GM18861 (cell line): ENCODE data around the gene ITIH5.

ENCODE experiments used
- ATAC-seq: cut with Tn5 transposase; IDR thresholded peaks from one replicate; pipeline ENCODE4 v1.9.1; 2021; ENCODE audit not compliant: unreplicated experiment

Gene ITIH5

DNA sequence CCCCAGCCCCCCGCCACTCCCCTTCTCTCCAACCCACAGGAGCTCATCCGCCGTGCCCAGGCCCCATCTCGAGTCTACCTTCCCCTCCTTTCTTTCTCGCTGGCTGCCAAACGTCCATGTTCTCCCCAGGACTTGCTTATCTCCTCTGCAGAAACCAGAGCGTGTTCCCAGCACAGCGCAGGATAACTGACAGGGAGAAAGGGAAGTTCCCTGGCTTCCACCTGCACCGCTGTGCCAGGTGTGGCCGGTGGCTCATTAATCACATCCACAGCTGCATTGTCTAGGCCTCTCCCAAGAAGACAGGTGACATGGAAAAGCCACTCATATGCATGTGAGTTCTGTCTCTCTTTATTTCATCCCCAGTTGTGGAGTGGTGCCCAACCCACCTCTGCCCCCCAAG lies 113.2 kb downstream of the ITIH5 start:
- no peak for ATAC-seq

DNA sequence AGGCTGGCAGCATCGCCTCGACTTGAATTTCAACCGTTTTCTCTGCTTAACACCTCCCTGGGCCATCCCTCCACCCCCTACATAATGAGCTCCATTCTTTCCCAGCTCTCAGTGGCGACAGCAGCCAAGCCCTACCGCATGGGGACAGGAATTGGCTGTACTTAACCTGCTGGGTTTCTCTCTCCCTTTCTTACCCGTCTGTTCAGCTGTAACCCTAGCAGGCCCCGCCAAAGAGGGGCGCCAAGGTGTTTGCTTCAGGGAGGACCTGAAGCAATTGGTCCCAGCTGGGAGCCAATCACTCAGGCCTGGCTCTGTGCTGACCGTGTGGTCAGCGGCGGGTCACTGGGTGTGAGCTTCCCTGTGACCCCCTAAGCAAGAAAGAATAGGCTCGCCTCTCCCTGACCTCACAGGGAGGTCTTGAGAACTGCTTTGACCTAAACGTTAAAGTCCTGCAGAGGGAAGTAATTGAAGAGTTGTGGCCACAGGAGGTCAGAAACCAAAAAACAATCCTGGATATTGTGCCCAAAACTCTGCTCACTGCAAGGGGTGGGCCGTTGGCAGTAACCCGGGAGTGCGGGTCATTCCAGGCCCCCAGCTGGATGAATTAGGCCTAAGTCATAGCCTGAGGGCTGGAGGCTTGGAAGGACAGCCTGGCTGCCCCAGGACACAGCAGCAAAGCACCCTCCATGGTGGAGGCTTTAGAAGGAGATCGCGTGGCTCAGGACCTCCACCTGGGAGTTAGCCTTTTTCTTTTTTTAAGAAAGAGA lies 114.6 kb downstream of the ITIH5 start:
- no peak for ATAC-seq

DNA sequence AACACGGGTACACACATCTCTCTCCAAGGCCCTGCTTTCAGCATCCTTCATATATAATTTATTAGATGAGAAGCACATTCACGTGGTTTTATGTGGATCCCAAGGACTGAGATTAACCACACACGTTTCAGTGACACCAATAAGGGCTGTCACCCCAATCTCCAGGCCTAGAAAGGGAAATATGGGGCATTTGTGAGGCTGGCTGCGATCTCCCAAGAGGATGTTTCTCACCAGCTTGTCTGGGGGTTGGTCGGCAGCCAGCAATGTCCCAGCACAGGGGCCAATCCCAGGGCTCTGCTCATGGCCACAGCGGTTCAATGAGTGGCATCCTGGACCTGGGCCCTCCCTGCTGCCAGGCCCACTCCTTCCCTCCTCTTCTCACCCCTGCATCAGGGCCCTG lies 115.5 kb downstream of the ITIH5 start:
- no peak for ATAC-seq

DNA sequence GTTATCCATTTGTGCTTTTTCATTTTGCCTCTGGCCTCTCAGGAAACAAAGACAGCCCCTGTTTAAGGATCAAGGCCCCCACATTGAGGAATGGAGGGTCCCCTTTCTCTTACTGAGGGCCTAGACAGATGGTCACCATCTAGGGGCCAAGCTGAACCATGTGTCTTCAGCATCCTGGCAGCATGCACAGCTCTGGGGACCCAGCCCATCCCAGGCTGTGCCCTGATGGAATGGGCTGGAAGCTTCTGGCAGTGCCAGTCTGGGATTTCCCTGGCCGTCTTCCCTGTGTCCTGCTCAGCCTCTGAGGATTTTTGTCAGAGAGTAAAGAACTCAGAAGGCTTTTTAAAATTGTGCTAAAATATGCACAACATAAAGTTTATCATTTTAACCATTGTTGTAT lies 116.8 kb downstream of the ITIH5 start:
- no peak for ATAC-seq

DNA sequence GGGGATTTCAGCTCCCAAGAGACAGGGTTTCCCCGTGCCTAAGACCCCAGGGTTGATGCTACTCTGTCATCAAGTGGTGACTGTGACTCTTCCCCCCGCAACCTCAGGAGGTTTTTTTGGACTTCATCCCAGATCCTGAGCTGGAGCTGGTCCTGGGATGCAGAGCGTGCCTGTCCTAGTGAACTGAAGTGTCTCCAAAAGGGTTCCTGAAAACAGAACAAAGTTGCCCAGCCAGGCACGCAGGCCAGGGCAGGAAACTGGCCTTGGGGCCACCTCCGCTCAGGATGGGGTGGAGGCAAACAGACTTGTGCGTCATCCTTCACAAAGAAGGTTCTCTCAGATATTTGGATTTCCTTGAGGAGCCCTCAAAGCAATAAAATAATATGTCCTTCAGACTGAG lies 118.9 kb downstream of the ITIH5 start:
- no peak for ATAC-seq

DNA sequence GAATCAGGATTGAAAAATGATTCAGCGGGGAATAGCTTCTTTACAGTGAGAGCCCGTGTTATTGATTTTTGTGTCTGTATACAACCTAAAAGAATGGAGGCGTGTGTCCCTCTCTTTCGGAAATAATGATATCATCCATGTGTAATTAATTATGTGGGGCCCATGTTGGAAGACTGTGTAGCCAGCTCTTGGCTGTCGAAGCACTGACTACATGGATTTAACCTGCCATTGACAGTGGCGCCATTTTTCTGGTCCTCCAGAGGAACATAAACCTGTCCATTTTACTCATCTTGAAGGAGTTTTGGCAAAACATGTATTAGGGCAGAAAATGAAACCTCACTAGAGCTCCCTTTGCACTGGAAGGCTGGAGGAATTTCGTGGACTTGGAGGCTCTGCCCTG lies 119.6 kb downstream of the ITIH5 start:
- ATAC-seq, result no peak

DNA sequence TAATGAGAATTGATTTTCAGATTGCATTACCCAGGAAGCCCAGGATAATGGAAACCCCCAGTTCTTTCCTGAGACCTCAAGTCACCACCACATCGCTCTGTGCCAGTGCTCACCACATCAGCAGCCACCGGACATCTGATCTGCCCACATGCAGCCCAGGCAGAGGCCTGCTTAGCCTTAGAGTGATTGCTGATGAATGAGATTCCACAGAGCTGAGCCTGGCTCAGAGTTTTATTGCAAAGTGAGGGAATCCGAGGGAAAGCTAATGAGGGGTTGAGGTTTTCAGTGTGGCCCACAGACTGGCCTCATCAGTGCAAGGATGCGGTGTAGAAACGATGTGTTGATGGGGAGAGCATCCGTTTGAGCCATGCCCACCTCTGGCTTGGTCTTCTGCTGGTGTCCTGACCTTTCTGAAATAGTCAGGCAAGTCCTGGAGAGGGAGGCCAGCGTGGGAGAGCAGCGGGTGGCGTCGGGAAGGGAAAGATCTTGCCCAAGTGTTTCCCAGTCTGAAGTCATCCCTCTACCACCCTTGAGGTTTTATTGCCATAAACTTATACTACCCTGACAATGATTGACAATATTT lies 120.3 kb downstream of the ITIH5 start:
- no peak for ATAC-seq

DNA sequence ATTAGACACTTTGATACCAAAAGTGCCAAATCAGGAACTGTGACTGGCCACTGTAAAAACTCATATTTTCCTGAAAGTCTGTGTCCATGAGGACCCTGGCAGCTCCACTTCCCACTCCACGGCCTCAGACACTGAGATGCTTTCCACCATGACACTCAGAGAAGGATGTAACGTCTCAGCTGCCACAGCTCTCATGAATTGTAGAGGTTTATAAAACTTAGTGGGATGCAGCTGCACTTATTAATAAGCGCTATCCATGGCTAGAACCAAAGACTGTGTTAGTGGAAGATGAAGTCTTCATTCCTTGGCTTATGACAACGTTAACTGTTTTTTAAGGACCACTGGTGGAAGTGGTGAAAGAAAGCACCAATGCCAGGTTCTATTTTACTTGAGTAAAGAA lies 121.0 kb downstream of the ITIH5 start:
- ATAC-seq, result no peak

DNA sequence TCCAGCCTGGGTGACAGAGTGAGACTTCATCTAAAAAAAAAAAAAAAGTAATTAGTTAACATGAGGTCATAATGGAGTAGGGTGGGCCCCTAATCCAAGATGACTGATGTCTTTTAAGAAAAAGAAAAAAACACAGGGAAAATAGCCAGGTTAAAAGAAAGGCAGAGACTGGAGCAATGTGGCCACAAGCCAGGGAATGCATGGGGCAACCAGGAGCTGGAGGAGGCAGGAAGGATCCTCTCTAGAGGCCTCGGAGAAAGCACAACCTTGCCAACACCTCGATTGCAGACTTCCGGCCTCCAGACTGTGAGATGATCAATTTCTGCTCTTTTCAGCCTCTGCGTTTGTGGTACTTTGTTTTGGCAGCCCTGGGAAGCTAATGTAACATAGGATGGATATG lies 121.5 kb downstream of the ITIH5 start:
- ATAC-seq, result no peak

DNA sequence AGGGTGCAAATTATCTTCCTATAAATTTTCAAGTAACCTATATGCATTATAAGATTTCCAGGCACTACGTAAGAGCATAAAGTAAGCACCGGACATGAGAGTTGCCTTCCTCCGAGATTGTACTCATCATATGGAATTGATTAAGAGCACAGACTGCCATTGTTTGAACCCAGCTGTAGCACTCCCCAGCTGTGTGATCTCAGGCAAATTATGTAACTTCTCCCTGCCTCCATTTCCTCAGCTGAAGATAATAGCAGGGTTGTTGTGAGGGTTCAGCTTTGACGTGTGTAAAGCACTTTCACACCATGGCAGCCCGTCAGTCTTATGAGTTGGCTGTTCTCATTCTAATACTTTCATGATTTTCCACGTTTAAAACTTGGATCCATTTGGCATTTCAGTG lies 122.6 kb downstream of the ITIH5 start:
- ATAC-seq, result no peak

DNA sequence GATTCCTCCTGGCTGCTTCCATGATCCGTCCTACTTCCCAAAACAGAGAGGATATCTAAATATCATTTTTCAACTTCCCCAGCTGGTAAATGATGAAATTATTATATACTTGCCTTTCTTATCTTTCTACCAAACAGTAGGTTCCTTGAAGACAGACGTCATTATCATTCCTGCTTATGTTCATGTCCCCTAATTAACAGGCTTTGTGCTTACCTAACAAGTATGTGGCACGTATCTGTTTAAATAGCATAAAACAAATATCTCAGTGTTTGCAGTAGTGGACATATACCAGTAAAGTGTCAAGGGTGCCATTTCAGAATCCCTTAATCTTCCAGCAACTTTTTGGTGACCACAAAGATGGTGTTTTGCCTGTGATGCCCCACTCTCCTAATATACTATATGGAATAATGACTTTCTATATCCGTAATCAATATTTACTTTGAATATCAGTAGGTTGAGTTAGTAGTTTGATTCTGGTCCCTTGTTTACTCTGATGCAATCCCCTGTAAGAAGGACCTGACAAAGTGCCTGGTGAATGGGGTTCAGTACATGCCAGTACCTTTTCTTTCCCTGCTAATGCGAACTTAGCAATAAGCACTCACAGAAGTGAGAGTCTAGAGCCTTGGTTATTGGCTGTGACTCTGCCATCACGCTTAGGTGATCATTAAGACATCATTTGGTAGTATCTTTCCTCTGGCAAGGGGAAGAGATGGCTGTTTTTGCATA lies 124.4 kb downstream of the ITIH5 start:
- ATAC-seq, result no peak

DNA sequence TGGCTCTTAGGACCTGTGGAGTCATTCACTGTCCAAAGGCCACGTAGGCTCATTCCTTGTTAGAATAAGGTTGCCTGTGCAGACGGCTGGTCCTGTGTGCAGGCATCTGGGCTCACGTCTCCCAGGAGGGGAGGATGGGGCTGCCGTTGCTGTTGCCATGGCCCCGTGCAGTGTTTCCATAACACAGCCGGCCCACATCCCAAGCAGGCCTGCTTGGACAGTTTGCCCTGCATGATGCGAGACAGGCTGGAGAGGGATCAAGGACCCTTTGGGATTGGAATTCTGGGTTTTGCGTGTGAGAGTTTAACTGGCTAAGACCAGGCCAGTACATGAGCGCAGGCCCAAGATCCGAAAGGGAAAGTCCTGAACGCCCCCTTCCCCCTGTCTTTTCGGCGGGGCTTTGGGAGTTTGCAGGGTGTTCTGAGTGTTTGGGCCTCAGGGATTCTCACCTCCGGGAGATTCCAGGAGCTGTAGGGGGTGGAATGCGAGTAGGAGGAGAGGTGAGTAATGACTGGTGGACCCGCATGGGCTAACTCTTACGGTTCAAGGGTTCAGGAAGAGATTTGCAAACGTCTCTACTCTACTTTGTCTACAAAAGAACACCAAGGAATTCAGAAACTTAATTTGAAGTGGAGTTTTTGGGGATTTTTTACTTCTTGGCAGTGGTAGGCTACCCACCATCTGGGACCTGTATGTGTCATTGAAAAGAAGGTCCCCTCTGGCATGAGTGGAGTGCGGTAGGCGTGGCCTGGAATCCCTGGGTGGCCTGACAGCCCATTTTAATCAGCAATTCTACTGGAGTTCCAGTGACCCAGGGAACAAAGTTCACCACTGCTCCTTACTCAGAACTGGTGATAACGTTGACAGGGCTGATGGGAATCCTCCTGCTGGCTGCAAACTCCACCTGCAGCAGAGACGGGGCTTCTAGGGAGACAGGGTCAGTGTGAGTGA lies 125.4 kb downstream of the ITIH5 start:
- ATAC-seq, result no peak

DNA sequence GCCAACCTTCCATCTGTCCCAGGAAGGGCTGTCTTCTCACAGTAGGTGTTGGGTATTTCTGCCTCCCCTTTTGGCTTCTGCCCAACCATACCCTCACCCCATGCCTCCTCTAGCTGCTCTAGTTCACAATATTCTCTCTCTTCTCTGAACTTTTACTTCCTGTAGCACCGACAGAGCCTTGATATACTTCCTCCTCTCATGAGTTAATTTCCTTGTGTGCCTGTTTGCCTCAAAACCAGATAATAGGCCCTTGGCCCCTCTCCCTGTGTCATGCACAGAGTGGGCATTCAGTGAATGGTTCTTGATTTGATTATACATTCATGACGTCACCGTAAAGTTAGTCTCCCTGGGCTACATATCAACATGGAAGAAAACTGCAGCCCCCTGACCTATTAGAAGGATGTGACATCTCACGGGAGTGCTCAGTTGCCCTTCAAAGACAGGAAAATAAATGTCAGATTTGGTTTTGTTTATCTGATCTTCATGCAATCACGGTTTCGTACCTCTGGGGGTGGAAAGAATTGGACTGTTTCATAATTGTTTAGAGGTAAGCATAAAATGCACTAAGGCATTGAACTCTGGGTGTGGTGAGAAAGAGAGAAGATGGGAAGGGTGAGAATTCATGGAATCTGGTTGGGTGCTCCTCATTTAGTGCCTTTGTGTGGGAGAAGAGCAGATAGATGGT lies 127.7 kb downstream of the ITIH5 start:
- no peak for ATAC-seq

DNA sequence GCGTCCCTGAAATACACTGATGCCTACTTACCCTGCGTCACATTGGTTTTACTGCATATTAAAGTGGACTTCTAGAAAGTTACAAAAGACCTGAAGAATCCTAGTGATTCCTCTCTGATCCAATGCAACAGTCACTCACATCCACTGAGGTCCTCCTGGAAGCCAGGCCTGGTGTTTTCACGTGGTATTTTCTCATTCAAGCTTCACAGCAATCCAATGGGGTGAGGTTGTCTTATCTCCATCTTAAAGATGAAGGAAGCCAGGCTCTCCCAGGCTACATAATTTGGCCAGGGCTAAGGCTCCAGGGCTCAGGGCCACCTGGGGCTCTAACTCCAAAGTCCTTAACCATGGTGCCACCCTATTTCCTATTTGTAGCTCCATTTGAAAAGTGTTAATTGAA lies 129.6 kb downstream of the ITIH5 start:
- ATAC-seq, result no peak

DNA sequence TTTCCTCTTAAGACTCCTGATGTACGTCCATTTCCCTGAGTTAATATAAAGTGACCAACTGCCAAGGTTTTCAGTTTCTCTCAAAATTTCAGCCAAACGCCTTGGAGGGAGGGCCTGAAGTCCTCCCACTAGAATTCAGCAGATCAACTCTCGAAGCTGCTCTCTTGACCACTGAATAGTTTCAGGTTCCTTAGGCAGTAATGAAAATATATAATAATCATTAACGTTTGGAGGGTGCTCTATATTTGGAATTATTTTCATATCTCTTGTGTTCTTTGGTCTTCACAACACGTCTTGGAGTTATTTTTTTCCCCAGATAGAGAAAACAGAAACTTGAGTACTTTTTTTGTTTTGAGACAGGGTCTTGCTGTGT lies 132.3 kb downstream of the ITIH5 start:
- ATAC-seq, result peak; percentile 89

DNA sequence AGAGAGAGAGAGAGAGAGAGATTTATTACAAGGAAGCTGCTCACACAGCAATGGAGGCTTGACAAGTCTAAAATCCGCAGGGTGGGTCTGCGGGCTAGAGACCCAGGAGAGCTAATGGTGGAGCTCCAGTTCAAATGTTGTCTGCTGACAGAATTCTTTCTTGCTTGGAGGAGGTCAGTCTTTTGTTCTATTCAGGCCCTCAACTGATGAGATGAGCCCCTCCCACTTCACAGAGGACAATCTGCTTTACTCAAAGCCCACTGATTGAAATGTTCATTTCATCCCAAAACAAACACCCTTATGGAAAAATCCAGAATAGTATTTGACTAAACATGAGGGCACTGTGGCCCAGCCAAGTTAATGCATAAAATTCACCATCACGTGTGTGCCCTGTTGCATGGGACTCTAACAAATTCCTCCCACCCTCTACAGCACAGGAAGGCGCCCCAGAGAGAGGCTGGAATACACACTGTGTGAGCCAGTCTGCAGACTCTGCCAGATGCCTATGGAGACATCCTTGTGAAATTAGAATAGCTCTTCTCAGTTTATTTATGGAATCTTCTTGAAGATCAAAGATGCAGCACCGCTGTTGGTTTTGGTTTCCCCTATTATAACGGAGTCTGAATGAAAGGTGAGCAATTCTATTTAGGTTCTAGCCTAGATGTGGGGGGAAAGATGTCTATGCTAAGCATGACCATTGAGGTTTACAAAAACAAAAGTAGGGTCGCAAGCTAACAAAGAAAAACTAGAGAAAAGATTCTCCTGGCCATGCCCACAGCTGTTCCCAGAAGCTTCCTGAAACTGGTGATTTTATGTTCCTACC lies 132.9 kb downstream of the ITIH5 start:
- no peak for ATAC-seq

DNA sequence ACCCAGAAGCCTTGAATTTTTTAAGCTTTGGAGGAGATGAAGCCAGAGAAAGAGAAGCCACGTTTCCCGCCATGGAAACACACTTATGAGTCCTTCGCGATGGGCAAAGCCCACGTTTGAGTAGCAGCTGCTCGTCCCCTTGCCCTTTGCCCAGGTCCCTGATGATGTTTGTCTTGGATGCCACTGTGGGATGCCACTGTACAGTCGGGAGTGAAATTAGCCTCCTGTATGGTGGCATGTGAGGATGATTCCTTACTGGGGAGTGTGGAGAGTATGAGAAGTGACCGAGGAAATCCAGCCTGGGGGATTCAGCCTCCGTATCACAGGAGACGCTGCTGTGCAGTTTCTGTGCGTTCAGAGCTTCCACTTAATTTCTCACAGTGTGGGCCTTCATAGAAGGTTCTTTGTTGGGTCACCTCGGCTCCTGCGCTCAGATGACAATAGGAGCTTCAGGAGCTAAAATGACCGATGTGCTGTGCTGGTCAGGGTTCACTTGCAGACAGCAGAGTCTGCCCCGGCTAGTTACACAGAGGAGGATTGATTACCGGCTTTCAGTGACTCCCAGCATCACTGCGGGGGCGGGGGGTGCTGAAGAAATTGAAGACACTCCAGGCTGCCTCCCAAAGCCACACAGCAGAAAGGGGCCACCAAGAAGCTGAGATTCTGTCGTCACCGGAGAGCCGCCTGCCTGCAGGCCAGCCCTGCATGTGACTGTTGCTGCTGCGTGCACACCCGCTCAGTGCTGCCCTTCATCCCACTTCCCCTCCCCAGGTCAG lies 133.9 kb downstream of the ITIH5 start:
- ATAC-seq, result no peak

DNA sequence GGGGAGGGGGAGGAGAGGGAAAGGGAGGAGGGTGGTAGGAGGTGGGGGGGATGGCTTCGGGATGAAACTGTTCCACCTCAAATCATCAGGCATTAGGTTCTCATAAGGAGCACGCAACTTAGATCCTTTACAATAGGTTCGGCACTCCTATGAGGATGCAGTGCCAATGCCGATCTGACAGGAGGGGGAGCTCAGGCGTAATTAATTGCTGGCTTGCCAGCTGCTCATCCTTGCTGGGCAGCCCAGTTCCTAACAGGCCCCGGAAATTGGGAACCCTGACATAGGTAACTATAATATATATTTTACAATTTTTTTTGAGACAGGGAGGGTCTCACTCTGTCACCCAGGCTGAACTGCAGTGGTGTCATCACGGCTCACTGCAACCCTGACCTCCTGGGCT lies 137.1 kb downstream of the ITIH5 start:
- ATAC-seq, result no peak

DNA sequence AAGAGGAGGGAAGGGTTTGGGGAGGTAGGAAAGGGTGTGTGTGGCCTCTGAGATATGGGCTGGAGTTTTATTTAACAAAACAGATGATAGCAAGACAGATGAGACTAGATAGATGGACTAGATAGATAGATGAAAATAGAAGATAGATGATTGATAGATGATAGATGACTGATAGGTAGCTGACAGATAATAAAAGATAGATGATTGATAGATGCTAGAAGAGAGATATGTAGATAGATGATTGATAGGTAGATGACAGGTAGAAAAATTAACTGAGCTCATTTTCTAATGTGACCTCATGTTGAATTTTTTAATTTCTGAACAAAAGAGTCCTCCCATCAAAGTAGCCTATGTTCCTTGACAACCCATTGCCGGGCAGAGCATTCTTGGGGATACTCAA lies 139.3 kb downstream of the ITIH5 start:
- ATAC-seq, result no peak
